GM12878 (cell line): ENCODE results near the gene SENP6. TPM values are rescaled to one million over a fixed set of nuclear protein-coding genes. Genes with fewer than 3 reads are reported as not detected.
"Not testable (repeated sequence)": the region's sequence is repeated elsewhere in the genome, so short reads cannot be mapped to it uniquely, and the experiment has no call there.

Experiments used
- ATAC-seq: fragments of 200-7000 bp; cut with Tn5 transposase; 3 replicates; pipeline ENCODE4 v1.9.1; 2020; ENCODE audit warnings: mild to moderate bottlenecking, moderate library complexity
- BruUV-seq: library from RNA; stranded (reverse); fragments of 400-500 nt; replicated peaks from 2 replicates; lab custom pipeline; 2021; lab: Mats Ljungman, UMichigan
- CTCF ChIA-PET: fragments of 300-600 bp; sonication (Branson Sonifier 250); formaldehyde crosslinking; extraction: SDS; loops from one replicate; lab custom pipeline; 2021; ENCODE audit warnings: inconsistent platforms; lab: Yijun Ruan, JAX
- POLR2A ChIA-PET: fragments of 350-600 bp; formaldehyde crosslinking; extraction: SDS; loops from one replicate; lab custom pipeline; 2021; ENCODE audit warnings: inconsistent platforms; lab: Charles Lee
- RAD21 ChIA-PET: fragments of 300-600 bp; sonication (Branson Sonifier 250); formaldehyde crosslinking; loops from one replicate; lab custom pipeline; 2023; ENCODE audit warnings: antibody characterized with exemption; ENCODE audit not compliant: unreplicated experiment; lab: Charles Lee
- SMC1A ChIA-PET: fragments of 300-600 bp; sonication (Branson Sonifier 250); formaldehyde crosslinking; loops from one replicate; lab custom pipeline; 2023; ENCODE audit not compliant: unreplicated experiment, uncharacterized antibody; lab: Charles Lee
- DNase-seq: peaks from one replicate; pipeline ENCODE4 v3.0.0-alpha.2; 2011; ENCODE audit warnings: low read depth, low spot score
- FAIRE-seq: peaks from 3 replicates; lab custom pipeline; 2011; peaks lifted over from hg19 to GRCh38; lab: Jason Lieb, UNC
- H2AFZ ChIP-seq: 2 replicates; pipeline ENCODE4 v1.6.0; 2011; ENCODE audit warnings: low read depth, low read length, control low read depth; ENCODE audit not compliant: control insufficient read depth
- H3K27ac ChIP-seq: 2 replicates; pipeline ENCODE4 v1.5.1; 2011; ENCODE audit warnings: control low read depth; ENCODE audit not compliant: control insufficient read depth, insufficient read depth
- H3K27me3 ChIP-seq, 2 experiments: replicated peaks in 1 of 2; 2 replicates each; pipeline versions ENCODE4 v1.6.0 to v1.6.1; 2011; ENCODE audit warnings: low read length in 1 of 2; ENCODE audit not compliant: control insufficient read depth in 2 of 2, insufficient read depth in 2 of 2
- H3K36me3 ChIP-seq, 2 experiments: 2 replicates each; pipeline ENCODE4 v1.5.1; 2011; ENCODE audit warnings: low read length in 1 of 2; ENCODE audit not compliant: control insufficient read depth in 2 of 2, insufficient read depth in 2 of 2
- H3K4me1 ChIP-seq: 2 replicates; pipeline ENCODE4 v1.6.1; 2011; ENCODE audit warnings: mild to moderate bottlenecking, low read length, moderate library complexity, mixed read lengths; ENCODE audit not compliant: control insufficient read depth, insufficient read depth
- H3K4me2 ChIP-seq: 2 replicates; pipeline ENCODE4 v1.6.0; 2011; ENCODE audit warnings: control low read depth; ENCODE audit not compliant: control insufficient read depth, insufficient read depth
- H3K4me3 ChIP-seq: fragments of 200-600 bp; sonication (generic); 2 replicates; pipeline ENCODE4 v1.5.1; 2016
- H3K79me2 ChIP-seq: 2 replicates; pipeline ENCODE4 v1.6.0; 2011; ENCODE audit warnings: low read length; ENCODE audit not compliant: control insufficient read depth, insufficient read depth
- H3K9ac ChIP-seq: 2 replicates; pipeline ENCODE4 v1.8.0; 2011; ENCODE audit warnings: low read length, control low read depth, mixed read lengths; ENCODE audit not compliant: control insufficient read depth, insufficient read depth
- H3K9me3 ChIP-seq: replicated peaks from 3 replicates; pipeline ENCODE4 v1.5.1; 2011; ENCODE audit warnings: mild to moderate bottlenecking, low read length; ENCODE audit not compliant: control insufficient read depth, insufficient read depth
- H4K20me1 ChIP-seq: 2 replicates; pipeline ENCODE4 v1.6.0; 2011; ENCODE audit not compliant: control insufficient read depth, insufficient read depth
- CBX3 ChIP-seq: fragments of 200-600 bp; sonication (generic); IDR thresholded peaks from 2 replicates; pipeline ENCODE4 v1.6.1; 2016; ENCODE audit warnings: low read depth, borderline replicate concordance
- ELK1 ChIP-seq: IDR thresholded peaks from 2 replicates; pipeline ENCODE4 v1.6.1; 2012; ENCODE audit warnings: low read depth, low read length, improper control_type of control experiment
- KDM1A ChIP-seq: fragments of 200-600 bp; sonication (generic); IDR thresholded peaks from 2 replicates; pipeline ENCODE4 v1.6.1; 2016; ENCODE audit warnings: borderline replicate concordance
- KLF5 ChIP-seq: fragments of 450-650 bp; IDR thresholded peaks from 2 replicates; pipeline ENCODE4 v1.6.1; 2014; ENCODE audit warnings: mild to moderate bottlenecking; ENCODE audit not compliant: partially characterized antibody
- MAX ChIP-seq: IDR thresholded peaks from 2 replicates; pipeline ENCODE4 v1.6.1; 2012; ENCODE audit warnings: low read depth, low read length, improper control_type of control experiment
- NRF1 ChIP-seq: conservative IDR thresholded peaks from 2 replicates; pipeline ENCODE4 v1.6.1; 2011; ENCODE audit warnings: mild to moderate bottlenecking, low read depth, low read length, improper control_type of control experiment
- SMARCA5 ChIP-seq: fragments of 450-650 bp; IDR thresholded peaks from 2 replicates; pipeline ENCODE4 v1.6.1; 2017; ENCODE audit warnings: mild to moderate bottlenecking
- TARDBP ChIP-seq: IDR thresholded peaks from 2 replicates; pipeline ENCODE4 v1.6.1; 2016; ENCODE audit warnings: borderline replicate concordance
- whole genome bisulfite sequencing: methylation state at CpG from one replicate; pipeline ENCODE4 v1.1.6; 2016; ENCODE audit warnings: low lambda C conversion rate; ENCODE audit not compliant: insufficient replicate concordance, insufficient coverage; ENCODE audit errors: missing lambda C conversion rate; 5-methylcytosine and 5-hydroxymethylcytosine counted together
- in situ Hi-C: fragments of 300-500 bp; cut with MboI; formaldehyde crosslinking; loops from 9 replicates; pipeline ENCODE4 v1.14.3; 2018; ENCODE audit warnings: mixed read lengths
- intact Hi-C: fragments of 100-400 bp; cut with micrococcal nuclease; formaldehyde crosslinking; loops from one replicate; pipeline ENCODE4 v1.14.2; 2022; ENCODE audit not compliant: unreplicated experiment
- polyA plus RNA-seq, 11 experiments: library from polyadenylated mRNA; depleted of rRNA in 4 of 11; unstranded in 6 of 11; stranded (reverse) in 5 of 11; fragments of >200 nt; fragmentation: Nextera tagmentation in 4 of 11; fragmentation: Illumina TruSeq in 1 of 11; extraction: Ambion mirVana in 4 of 11; extraction: Trizol in 1 of 11; gene quantifications; 1 replicate in 1 of 11; 2 replicates in 10 of 11; pipeline versions ENCODE4 v1.2.1 to v1.2.3, GENCODE V29; 2011 to 2016; ENCODE audit warnings: inconsistent platforms in 2 of 11, missing spikeins in 2 of 11, low read depth in 1 of 11
- total RNA-seq, 4 experiments: library from RNA; depleted of rRNA in 3 of 4; stranded (reverse); fragments of >200 nt in 3 of 4; fragmentation: Illumina TruSeq in 1 of 4; extraction: Trizol in 1 of 4; gene quantifications; 2 replicates each; pipeline versions ENCODE4 v1.2.1 to v1.2.3, GENCODE V29; 2013 to 2021
- TF ChIP-seq, protein P1 (sequence below): fragments of 450-650 bp; IDR thresholded peaks from 2 replicates; pipeline ENCODE4 v1.6.1; 2017; ENCODE audit warnings: low read depth, mild to moderate bottlenecking, moderate library complexity

Gene SENP6
- total and polyA plus RNA-seq, 10 of the 15 experiments (the other 5 are each of a cell fraction or from before 2014, with no cell fraction given), result 10.7 to 70.0 (median 42.3) TPM

DNA sequence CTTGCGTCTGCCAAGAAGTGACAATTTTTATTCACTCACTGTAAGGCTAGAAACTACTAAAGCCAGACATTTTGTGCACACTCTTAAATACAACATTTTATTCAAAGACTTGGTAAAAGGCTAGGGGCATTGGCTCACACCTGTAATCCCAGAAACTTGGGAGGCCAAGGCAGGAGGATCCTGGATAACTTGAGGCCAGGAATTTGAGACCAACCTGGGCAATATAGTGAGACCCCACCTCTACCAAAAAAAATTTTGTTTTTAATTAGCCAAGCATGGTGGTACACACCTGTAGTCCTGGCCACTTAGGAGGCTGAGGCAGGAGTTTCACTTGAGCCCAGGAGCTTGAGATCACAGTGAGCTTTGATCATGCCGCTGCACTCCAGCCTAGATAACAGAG lies 11.3 kb upstream of the SENP6 start:
- 100% methylated on average over 2 of the region's 2 CpGs for WGBS

GRCh38 chr6:75596380-75596779 lies 5.3 kb upstream of the SENP6 start:
- WGBS, result 94% methylated on average over 2 of the region's 2 CpGs
- H3K27ac ChIP-seq, FAIRE-seq, BruUV-seq, RAD21 ChIA-PET, H3K4me3 ChIP-seq, H3K4me1 ChIP-seq, in situ Hi-C loops, H2AFZ ChIP-seq, intact Hi-C loops, DNase-seq, H3K4me2 ChIP-seq, H3K9me3 ChIP-seq, ATAC-seq, H3K79me2 ChIP-seq, H3K27me3 ChIP-seq, H4K20me1 ChIP-seq, H3K36me3 ChIP-seq, H3K9ac ChIP-seq: not testable (repeated sequence)
- ChIA-PET POLR2A (interaction anchor here (0.6 kb wide), 1 partner anchor 20 kb away, joined by 5 read pairs; no protein-coding TSS in a partner anchor), CTCF (interaction anchor here (0.7 to 1.8 kb wide), 2 partner anchors 11 to 107 kb away, joined by 4 to 6 read pairs; no protein-coding TSS in a partner anchor), SMC1A (interaction anchor here (0.6 to 1.7 kb wide), 2 partner anchors 11 to 199 kb away, joined by 3 to 6 read pairs; no protein-coding TSS in a partner anchor)

More for the DNA sequence above, 11.3 kb upstream of the SENP6 start:
- H2AFZ ChIP-seq, result no peak overlapping the region
- FAIRE-seq, result no peak
- no peaks in the 10 kb centered on the region for H3K36me3 ChIP-seq
- DNase-seq, result no peak
- no peaks in the 10 kb centered on the region for H3K9me3 ChIP-seq
- ChIA-PET RAD21 (no interaction called here), SMC1A (no interaction called here), POLR2A (no interaction called here), CTCF (no interaction called here)
- intact Hi-C loops, result no loop called here
- ATAC-seq, result no peak
- no peak overlapping the region for H3K9ac ChIP-seq
- in situ Hi-C loops, result no loop called here
- no peak overlapping the region for H3K4me3 ChIP-seq
- H4K20me1 ChIP-seq, result no peaks in the 10 kb centered on the region
- H3K79me2 ChIP-seq, result no peaks in the 10 kb centered on the region
- H3K27ac ChIP-seq, result no peak overlapping the region
- H3K4me1 ChIP-seq, result no peaks in the 10 kb centered on the region
- H3K27me3 ChIP-seq, result no peaks in the 10 kb centered on the region
- no TSS peak for BruUV-seq
- H3K4me2 ChIP-seq, result no peak overlapping the region
- TF ChIP-seq MAX (no peak), TARDBP (no peak), ELK1 (no peak), NRF1 (no peak), SMARCA5 (no peak), KLF5 (no peak), CBX3 (no peak), KDM1A (no peak)
- TF ChIP-seq, protein P1, sequence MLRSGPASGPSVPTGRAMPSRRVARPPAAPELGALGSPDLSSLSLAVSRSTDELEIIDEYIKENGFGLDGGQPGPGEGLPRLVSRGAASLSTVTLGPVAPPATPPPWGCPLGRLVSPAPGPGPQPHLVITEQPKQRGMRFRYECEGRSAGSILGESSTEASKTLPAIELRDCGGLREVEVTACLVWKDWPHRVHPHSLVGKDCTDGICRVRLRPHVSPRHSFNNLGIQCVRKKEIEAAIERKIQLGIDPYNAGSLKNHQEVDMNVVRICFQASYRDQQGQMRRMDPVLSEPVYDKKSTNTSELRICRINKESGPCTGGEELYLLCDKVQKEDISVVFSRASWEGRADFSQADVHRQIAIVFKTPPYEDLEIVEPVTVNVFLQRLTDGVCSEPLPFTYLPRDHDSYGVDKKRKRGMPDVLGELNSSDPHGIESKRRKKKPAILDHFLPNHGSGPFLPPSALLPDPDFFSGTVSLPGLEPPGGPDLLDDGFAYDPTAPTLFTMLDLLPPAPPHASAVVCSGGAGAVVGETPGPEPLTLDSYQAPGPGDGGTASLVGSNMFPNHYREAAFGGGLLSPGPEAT, result no peak
